Fibroblast of lung (primary cell): ENCODE data around the gene TAB2. TPM values are rescaled to one million over a fixed set of nuclear protein-coding genes. Genes with fewer than 3 reads are reported as not detected.

ENCODE experiments used
- DNase-seq, 2 donors: peaks; one replicate each; pipeline versions ENCODE4 v3.0.0 to v3.0.0-alpha.2; 2010; ENCODE audit warnings: low read depth in 2 of 2
- H2AFZ ChIP-seq: 2 replicates; pipeline ENCODE4 v1.5.1; 2012; ENCODE audit warnings: low read length, control low read depth, inconsistent platforms
- H3K27ac ChIP-seq: 2 replicates; pipeline ENCODE4 v1.5.1; 2011; ENCODE audit warnings: low read length, control low read depth; ENCODE audit not compliant: insufficient read depth
- H3K27me3 ChIP-seq: 2 replicates; pipeline ENCODE4 v1.5.1; 2011; ENCODE audit warnings: mild to moderate bottlenecking, low read length; ENCODE audit not compliant: control insufficient read depth, insufficient read depth
- H3K36me3 ChIP-seq: 2 replicates; pipeline ENCODE4 v1.5.1; 2011; ENCODE audit warnings: low read length; ENCODE audit not compliant: control insufficient read depth, insufficient read depth
- H3K4me1 ChIP-seq: 2 replicates; pipeline ENCODE4 v1.5.1; 2011; ENCODE audit warnings: low read length; ENCODE audit not compliant: control insufficient read depth, insufficient read depth; ENCODE audit errors: extremely low read depth
- H3K4me2 ChIP-seq: 2 replicates; pipeline ENCODE4 v1.5.1; 2011; ENCODE audit warnings: low read length, control low read depth; ENCODE audit not compliant: insufficient read depth; ENCODE audit errors: extremely low read depth
- H3K4me3 ChIP-seq, 4 experiments: fragments of 200-600 bp in 1 of 4; sonication (generic) in 1 of 4; replicated peaks in 1 of 4; 2 replicates each; pipeline ENCODE4 v1.5.1; 2011 to 2016; ENCODE audit warnings: low read length in 4 of 4, low read depth in 3 of 4, mild to moderate bottlenecking in 3 of 4, control low read depth in 2 of 4, inconsistent platforms in 1 of 4, mixed read lengths in 1 of 4; ENCODE audit not compliant: insufficient read depth in 1 of 4; ENCODE audit errors: control extremely low read depth in 1 of 4
- H3K79me2 ChIP-seq: 2 replicates; pipeline ENCODE4 v1.5.1; 2012; ENCODE audit warnings: mild to moderate bottlenecking, low read length, inconsistent platforms; ENCODE audit not compliant: control insufficient read depth, insufficient read depth
- H3K9ac ChIP-seq: 2 replicates; pipeline ENCODE4 v1.5.1; 2011; ENCODE audit warnings: mild to moderate bottlenecking, low read length, control low read depth; ENCODE audit not compliant: insufficient read depth
- H3K9me3 ChIP-seq: 2 replicates; pipeline ENCODE4 v1.5.1; 2012; ENCODE audit warnings: low read depth, low read length; ENCODE audit not compliant: control insufficient read depth, insufficient read depth
- H4K20me1 ChIP-seq: 2 replicates; pipeline ENCODE4 v1.5.1; 2011; ENCODE audit warnings: low read length; ENCODE audit not compliant: control insufficient read depth, insufficient read depth; ENCODE audit errors: extremely low read depth
- EZH2 ChIP-seq: IDR thresholded peaks from 2 replicates; pipeline ENCODE4 v1.5.1; 2012; ENCODE audit warnings: low read length, control low read depth, mild to moderate bottlenecking; ENCODE audit errors: missing control alignments
- polyA plus RNA-seq, 2 donors: library from polyadenylated mRNA; depleted of rRNA in 1 of 2; stranded (reverse) in 1 of 2; unstranded in 1 of 2; fragments of >200 nt; gene quantifications; 2 replicates each; pipeline ENCODE4 v1.2.1, GENCODE V29; 2011 to 2012; ENCODE audit warnings: missing spikeins in 1 of 2
- total RNA-seq: library from RNA; depleted of rRNA; stranded (reverse); fragments of >200 nt; gene quantifications from 2 replicates; pipeline ENCODE4 v1.2.1, GENCODE V29; 2014
- TF ChIP-seq, protein P1 (sequence below), 2 donors: IDR thresholded peaks in 1 of 2; conservative IDR thresholded peaks in 1 of 2; 1 replicate in 1 of 2; 2 replicates in 1 of 2; pipeline ENCODE4 v1.5.1; 2011 to 2012; ENCODE audit warnings: low read length in 2 of 2, control low read depth in 1 of 2, inconsistent platforms in 1 of 2, low read depth in 1 of 2, mild to moderate bottlenecking in 1 of 2

The TAB2 gene
- total and polyA plus RNA-seq, 2 donors (not counting 1 experiment from before 2014, with no cell fraction given), result 27.2 to 49.7 TPM

DNA sequence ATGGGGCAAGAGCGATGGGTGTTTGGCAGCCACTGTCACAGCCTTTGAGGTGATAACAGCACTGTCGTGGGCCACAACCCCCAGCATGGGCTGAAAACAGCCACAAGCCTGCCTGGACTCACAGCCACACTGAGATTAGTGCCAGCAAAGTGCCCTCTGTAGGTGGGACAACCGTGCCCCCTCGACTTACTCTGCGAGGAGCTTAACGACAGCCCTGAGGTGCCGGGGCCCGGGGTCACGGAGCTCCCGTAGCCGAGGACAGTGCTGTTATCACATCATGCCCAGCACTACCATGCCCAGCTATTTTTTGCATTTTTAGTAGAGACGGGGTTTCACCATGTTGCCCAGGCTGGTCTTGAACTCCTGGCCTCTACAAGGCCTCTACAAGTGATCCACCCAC is 119.1 kb downstream of the TAB2 start:
- Histone ChIP-seq H3K36me3 (no peaks in the 10 kb centered on the region), H2AFZ (no peak overlapping the region), H3K79me2 (no peaks in the 10 kb centered on the region), H3K4me1 (no peaks in the 10 kb centered on the region), H3K9me3 (no peaks in the 10 kb centered on the region), H3K27me3 (no peaks in the 10 kb centered on the region), H3K9ac (no peak overlapping the region), H3K27ac (no peak overlapping the region), H3K4me3 (no peak overlapping the region), H3K4me2 (no peak overlapping the region), H4K20me1 (no peaks in the 10 kb centered on the region)
- no peak for DNase-seq
- TF ChIP-seq, protein P1, sequence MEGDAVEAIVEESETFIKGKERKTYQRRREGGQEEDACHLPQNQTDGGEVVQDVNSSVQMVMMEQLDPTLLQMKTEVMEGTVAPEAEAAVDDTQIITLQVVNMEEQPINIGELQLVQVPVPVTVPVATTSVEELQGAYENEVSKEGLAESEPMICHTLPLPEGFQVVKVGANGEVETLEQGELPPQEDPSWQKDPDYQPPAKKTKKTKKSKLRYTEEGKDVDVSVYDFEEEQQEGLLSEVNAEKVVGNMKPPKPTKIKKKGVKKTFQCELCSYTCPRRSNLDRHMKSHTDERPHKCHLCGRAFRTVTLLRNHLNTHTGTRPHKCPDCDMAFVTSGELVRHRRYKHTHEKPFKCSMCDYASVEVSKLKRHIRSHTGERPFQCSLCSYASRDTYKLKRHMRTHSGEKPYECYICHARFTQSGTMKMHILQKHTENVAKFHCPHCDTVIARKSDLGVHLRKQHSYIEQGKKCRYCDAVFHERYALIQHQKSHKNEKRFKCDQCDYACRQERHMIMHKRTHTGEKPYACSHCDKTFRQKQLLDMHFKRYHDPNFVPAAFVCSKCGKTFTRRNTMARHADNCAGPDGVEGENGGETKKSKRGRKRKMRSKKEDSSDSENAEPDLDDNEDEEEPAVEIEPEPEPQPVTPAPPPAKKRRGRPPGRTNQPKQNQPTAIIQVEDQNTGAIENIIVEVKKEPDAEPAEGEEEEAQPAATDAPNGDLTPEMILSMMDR (conservative IDR thresholded peaks at IDR 0.05 in 1 of 2, IDR thresholded peaks at IDR 0.05 in 1 of 2; ENCODE audit: low read depth in 1 of 2, low read length in 2 of 2), result no peak
- no peak for TF ChIP-seq EZH2

DNA sequence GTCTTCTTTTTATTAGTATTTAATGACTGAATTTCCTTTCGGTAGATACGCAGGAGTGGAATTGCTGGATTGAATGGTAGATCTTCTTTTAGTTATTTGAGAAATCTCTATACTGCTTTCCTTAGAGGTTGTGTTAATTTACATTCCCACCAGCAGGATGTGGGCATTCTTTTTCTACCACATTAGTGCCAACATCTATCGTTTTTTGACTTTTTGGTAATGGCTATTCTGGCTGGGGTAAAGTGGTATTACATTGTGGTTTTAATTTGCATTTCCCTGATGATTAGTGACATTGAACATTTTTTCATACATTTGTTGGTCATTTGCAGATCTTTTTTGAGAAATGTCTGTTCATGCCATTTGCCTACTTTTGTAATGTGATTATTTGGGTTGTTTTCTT is 119.7 kb downstream of the TAB2 start:
- DNase-seq, result no peak
- no peaks in the 10 kb centered on the region for H3K79me2 ChIP-seq
- no peak for TF ChIP-seq EZH2
- TF ChIP-seq, protein P1 (conservative IDR thresholded peaks at IDR 0.05 in 1 of 2, IDR thresholded peaks at IDR 0.05 in 1 of 2; ENCODE audit: low read depth in 1 of 2, low read length in 2 of 2), result peak in 1 of 2 donors; percentile 12
- no peak overlapping the region for H3K9ac ChIP-seq
- H3K9me3 ChIP-seq, result no peaks in the 10 kb centered on the region
- H2AFZ ChIP-seq, result no peak overlapping the region
- no peaks in the 10 kb centered on the region for H3K4me1 ChIP-seq
- no peak overlapping the region for H3K4me3 ChIP-seq
- H3K27me3 ChIP-seq, result no peaks in the 10 kb centered on the region
- no peak overlapping the region for H3K27ac ChIP-seq
- H3K36me3 ChIP-seq, result no peaks in the 10 kb centered on the region
- no peaks in the 10 kb centered on the region for H4K20me1 ChIP-seq
- no peak overlapping the region for H3K4me2 ChIP-seq

DNA sequence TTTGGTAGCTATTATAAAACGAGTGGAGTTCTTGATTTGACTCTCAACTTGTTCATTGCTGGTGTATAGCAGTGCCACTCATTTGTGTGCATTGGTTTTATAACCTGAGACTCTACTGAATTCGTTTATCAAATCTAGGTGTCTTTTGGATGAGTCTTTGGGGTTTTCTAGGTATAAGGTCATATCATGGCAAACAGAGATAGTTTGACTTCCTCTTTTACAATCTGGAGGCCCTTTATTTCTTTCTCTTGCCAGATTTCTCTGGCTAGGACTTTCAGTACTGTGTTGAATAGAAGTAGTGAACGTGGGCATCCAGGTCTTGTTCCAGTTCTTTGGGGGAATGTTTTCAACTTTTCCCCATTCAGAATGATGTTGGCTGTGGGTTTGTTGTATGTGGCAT is 121.3 kb downstream of the TAB2 start:
- no peak for DNase-seq
- H3K9ac ChIP-seq, result no peak overlapping the region
- H3K27me3 ChIP-seq, result no peaks in the 10 kb centered on the region
- H3K27ac ChIP-seq, result no peak overlapping the region
- no peaks in the 10 kb centered on the region for H3K79me2 ChIP-seq
- TF ChIP-seq EZH2, result no peak
- TF ChIP-seq, protein P1 (conservative IDR thresholded peaks at IDR 0.05 in 1 of 2, IDR thresholded peaks at IDR 0.05 in 1 of 2; ENCODE audit: low read depth in 1 of 2, low read length in 2 of 2), result no peak
- H3K9me3 ChIP-seq, result no peaks in the 10 kb centered on the region
- H2AFZ ChIP-seq, result no peak overlapping the region
- H3K4me3 ChIP-seq, result no peak overlapping the region
- H3K36me3 ChIP-seq, result no peaks in the 10 kb centered on the region
- H3K4me2 ChIP-seq, result no peak overlapping the region
- H3K4me1 ChIP-seq, result no peaks in the 10 kb centered on the region
- no peaks in the 10 kb centered on the region for H4K20me1 ChIP-seq
